ENCODE results near the gene HSD17B11.

HSD17B11 gene

GRCh38 chr4:87382931-87383330 is 8.1 kb downstream of the HSD17B11 start (continued):
- TF ChIP-seq ZNF169 (tag by site-specific recombination; IDR thresholded peaks at IDR 0.05) = no peak

GRCh38 chr4:87382116-87382515 is 8.9 kb downstream of the HSD17B11 start:
- ChIA-PET CTCF (no interaction called here), POLR2A (interaction anchor here (1.5 kb wide), 1 partner anchor 9 kb away, joined by 4 read pairs; the partner anchor contains the start of gene HSD17B11)
- H3K9me3 ChIP-seq (ENCODE audit: control insufficient read depth, insufficient read depth, low read depth, low read length) = no peaks in the 10 kb centered on the region
- no peak overlapping the region for H3K27ac ChIP-seq (ENCODE audit: extremely low read depth, low read depth, low read length)
- no peak overlapping the region for H3K4me3 ChIP-seq (ENCODE audit: low read depth, low read length)
- TF ChIP-seq ZNF449 (tag by site-specific recombination; IDR thresholded peaks at IDR 0.05) (no peak), ZNF114 (tag by site-specific recombination; IDR thresholded peaks at IDR 0.05) (no peak), ZNF549 (tag by site-specific recombination; IDR thresholded peaks at IDR 0.05) (no peak), ZNF701 (tag by site-specific recombination; IDR thresholded peaks at IDR 0.05) (no peak), ZNF548 (tag by site-specific recombination; IDR thresholded peaks at IDR 0.05) (no peak), ZNF664 (tag by site-specific recombination; IDR thresholded peaks at IDR 0.05) (no peak), ZNF221 (tag by site-specific recombination; IDR thresholded peaks at IDR 0.05; ENCODE audit: borderline replicate concordance) (no peak), ZIC2 (tag by site-specific recombination; IDR thresholded peaks at IDR 0.05) (no peak), ZNF23 (tag by site-specific recombination; IDR thresholded peaks at IDR 0.05; ENCODE audit: borderline replicate concordance) (no peak), ZSCAN4 (tag by site-specific recombination; IDR thresholded peaks at IDR 0.05) (no peak), ZNF121 (tag by site-specific recombination; IDR thresholded peaks at IDR 0.05) (no peak), PRDM10 (tag by site-specific recombination; IDR thresholded peaks at IDR 0.05) (no peak), REST (tag by site-specific recombination; IDR thresholded peaks at IDR 0.05) (no peak)
- peaks cover 0 to 33% of the 10 kb centered on the region in 2 experiments; a peak in 2 of 3 replicates for H3K36me3 ChIP-seq (ENCODE audit: control insufficient read depth in 2 of 2, insufficient read depth in 1 of 2, low read length in 2 of 2)
- H3K4me1 ChIP-seq (ENCODE audit: control insufficient read depth, insufficient read depth, low read length) = no peaks in the 10 kb centered on the region

All from HEK293 (cell line).